Panc1 (cell line): ENCODE measurements around the gene GPR142. TPM values are rescaled to one million over a fixed set of nuclear protein-coding genes. Genes with fewer than 3 reads are reported as not detected.

ENCODE experiments used
- ATAC-seq: fragments of 200-7000 bp; cut with Tn5 transposase; 2 replicates; pipeline ENCODE4 v1.9.1; 2020; ENCODE audit warnings: mild to moderate bottlenecking, moderate library complexity
- BruUV-seq: library from RNA; stranded (reverse); fragments of 400-500 nt; replicated peaks from 2 replicates; lab custom pipeline; 2021; lab: Mats Ljungman, UMichigan
- CTCF ChIA-PET: fragments of 300-600 bp; sonication (Branson Sonifier 250); formaldehyde crosslinking; loops from one replicate; lab custom pipeline; 2022; ENCODE audit warnings: antibody characterized with exemption; lab: Charles Lee
- POLR2A ChIA-PET: fragments of 300-600 bp; sonication (Branson Sonifier 250); formaldehyde crosslinking; loops from one replicate; lab custom pipeline; 2022; ENCODE audit warnings: antibody characterized with exemption; lab: Charles Lee
- DNase-seq: peaks from one replicate; pipeline ENCODE4 v3.0.0-alpha.2; 2010; ENCODE audit warnings: low read depth, low spot score
- H3K27ac ChIP-seq: 2 replicates; pipeline ENCODE4 v1.5.1; 2011; ENCODE audit warnings: mild to moderate bottlenecking, low read length, inconsistent platforms
- H3K27me3 ChIP-seq: fragments of 200-500 bp; sonication (Bioruptor generic); 2 replicates; pipeline ENCODE4 v1.6.0; 2014; ENCODE audit warnings: low read length, inconsistent platforms; ENCODE audit not compliant: control insufficient read depth, insufficient read depth
- H3K36me3 ChIP-seq: fragments of 200-500 bp; sonication (Bioruptor generic); 2 replicates; pipeline ENCODE4 v1.5.1; 2014; ENCODE audit warnings: inconsistent platforms, mild to moderate bottlenecking, low read length, moderate library complexity; ENCODE audit not compliant: control insufficient read depth, insufficient read depth
- H3K4me1 ChIP-seq: 2 replicates; pipeline ENCODE4 v1.5.1; 2011; ENCODE audit warnings: inconsistent platforms, mild to moderate bottlenecking, low read length, moderate library complexity; ENCODE audit not compliant: control insufficient read depth, insufficient read depth
- H3K4me3 ChIP-seq, 2 experiments: 2 replicates each; pipeline ENCODE4 v1.5.1; 2011 to 2012; ENCODE audit warnings: low read depth in 2 of 2, low read length in 2 of 2, mild to moderate bottlenecking in 2 of 2, inconsistent platforms in 1 of 2, moderate library complexity in 1 of 2
- H3K9me3 ChIP-seq: fragments of 200-500 bp; sonication (Bioruptor generic); 2 replicates; pipeline ENCODE4 v1.5.1; 2014; ENCODE audit warnings: low read depth, mild to moderate bottlenecking, inconsistent platforms, low read length, moderate library complexity; ENCODE audit not compliant: control insufficient read depth, insufficient read depth
- CTCF ChIP-seq: fragments of 450-650 bp; IDR thresholded peaks from 2 replicates; pipeline ENCODE4 v1.5.1; 2017; ENCODE audit warnings: mild to moderate bottlenecking
- POLR2AphosphoS5 ChIP-seq: IDR thresholded peaks from 2 replicates; pipeline ENCODE4 v1.6.1; 2012; ENCODE audit warnings: mild to moderate bottlenecking, low read depth, low read length, moderate library complexity
- REST ChIP-seq, 2 experiments: IDR thresholded peaks; 2 replicates each; pipeline ENCODE4 v1.6.1; 2011 to 2012; ENCODE audit warnings: low read depth in 2 of 2, control low read depth in 1 of 2, low read length in 1 of 2, mild to moderate bottlenecking in 1 of 2, moderate library complexity in 1 of 2; ENCODE audit not compliant: insufficient read depth in 1 of 2
- SIN3A ChIP-seq: IDR thresholded peaks from 2 replicates; pipeline ENCODE4 v1.6.1; 2012; ENCODE audit warnings: low read depth, mild to moderate bottlenecking, low read length, moderate library complexity, borderline replicate concordance; ENCODE audit not compliant: insufficient read depth
- TCF7L2 ChIP-seq: IDR thresholded peaks from 2 replicates; pipeline ENCODE4 v1.6.1; 2011; ENCODE audit warnings: mild to moderate bottlenecking, low read depth, low read length, inconsistent platforms
- in situ Hi-C: cut with HindIII; loops from 2 replicates; pipeline ENCODE4 v1.10.0; 2016; ENCODE audit warnings: low sequenced_read_pairs, low pct_unique_long_range_greater_than_20kb
- intact Hi-C: fragments of 100-400 bp; cut with micrococcal nuclease; formaldehyde crosslinking; loops from one replicate; pipeline ENCODE4 v1.10.0; 2022; ENCODE audit not compliant: unreplicated experiment
- total RNA-seq: library from RNA; stranded (reverse); gene quantifications from one replicate; pipeline ENCODE4 v1.2.1, GENCODE V29; 2021; ENCODE audit not compliant: unreplicated experiment

GPR142 gene
- total RNA-seq, 1 experiment from 2014 or later = not detected

DNA sequence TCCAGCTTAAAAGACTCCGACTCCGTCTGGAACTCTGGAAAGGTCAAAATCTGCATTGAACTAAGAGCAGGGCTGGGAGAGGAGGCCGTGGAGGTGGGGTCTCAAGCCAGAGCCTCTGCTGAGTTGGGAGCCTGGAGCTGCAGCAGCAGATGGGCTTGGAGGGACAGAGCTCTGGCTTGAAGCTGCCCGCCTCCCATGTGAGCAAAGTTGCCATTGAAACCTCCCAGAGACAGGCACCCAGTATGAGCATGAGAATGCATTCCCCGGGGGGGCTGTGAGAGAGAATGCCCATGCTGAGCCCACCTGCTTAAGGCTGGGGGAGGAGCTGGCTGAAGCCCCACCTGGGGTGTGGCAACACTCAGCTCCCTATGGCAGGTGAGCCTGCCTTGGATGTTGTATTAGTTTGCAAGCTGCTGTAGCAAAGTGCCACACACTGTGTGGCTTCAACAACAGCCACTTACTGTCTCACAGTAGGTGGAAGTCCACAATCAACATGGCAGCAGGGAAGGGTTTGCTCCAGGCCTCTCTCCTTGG lies 31.7 kb upstream of the GPR142 start:
- no peak for ATAC-seq

GRCh38 chr17:74336307-74336706 lies 31.0 kb upstream of the GPR142 start:
- in situ Hi-C loops = no loop called here

More for the DNA sequence above, 31.7 kb upstream of the GPR142 start:
- ChIA-PET CTCF (interaction anchor here (0.7 kb wide), 1 partner anchor 27 kb away, joined by 3 read pairs; no protein-coding TSS in a partner anchor), POLR2A (interaction anchor here (0.6 kb wide), 1 partner anchor 118 kb away, joined by 3 read pairs; no protein-coding TSS in a partner anchor)
- in situ Hi-C loops = no loop called here
- no peak for DNase-seq
- Histone ChIP-seq H3K4me3 (no peak overlapping the region), H3K9me3 (no peaks in the 10 kb centered on the region), H3K27me3 (no peaks in the 10 kb centered on the region; the same call in 1 of the 2 replicates), H3K36me3 (no peaks in the 10 kb centered on the region), H3K27ac (no peak overlapping the region), H3K4me1 (no peaks in the 10 kb centered on the region)
- no TSS peak for BruUV-seq
- no peak for TF ChIP-seq TCF7L2
- TF ChIP-seq SIN3A = no peak
- TF ChIP-seq CTCF = no peak
- TF ChIP-seq POLR2AphosphoS5 = no peak
- no peak for TF ChIP-seq REST (IDR thresholded peaks at IDR 0.05; ENCODE audit: insufficient read depth in 1 of 2, low read depth in 2 of 2, low read length in 1 of 2)
- intact Hi-C loops = no loop called here

More at GRCh38 chr17:74336307-74336706, 31.0 kb upstream of the GPR142 start:
- no peak for DNase-seq
- Histone ChIP-seq H3K36me3 (no peaks in the 10 kb centered on the region), H3K4me3 (no peak overlapping the region), H3K27ac (no peak overlapping the region), H3K9me3 (no peaks in the 10 kb centered on the region), H3K27me3 (no peaks in the 10 kb centered on the region; the same call in 1 of the 2 replicates), H3K4me1 (no peaks in the 10 kb centered on the region)
- ChIA-PET POLR2A (no interaction called here), CTCF (interaction anchor here (0.7 kb wide), 1 partner anchor 26 kb away, joined by 3 read pairs; no protein-coding TSS in a partner anchor)
- TF ChIP-seq REST (IDR thresholded peaks at IDR 0.05; ENCODE audit: insufficient read depth in 1 of 2, low read depth in 2 of 2, low read length in 1 of 2) (no peak), TCF7L2 (no peak), SIN3A (no peak), CTCF (no peak), POLR2AphosphoS5 (no peak)
- no peak for ATAC-seq
- no TSS peak for BruUV-seq
- intact Hi-C loops = no loop called here
